Measurements from ENCODE around the gene MB21D2.

The MB21D2 gene

GRCh38 chr3:192890347-192891335 is 27.0 kb downstream of the MB21D2 start:
- DNase-seq (ENCODE audit: low read depth in 2 of 2) = no peak

GRCh38 chr3:192889679-192890078 is 28.0 kb downstream of the MB21D2 start:
- no peak for DNase-seq (ENCODE audit: low read depth in 2 of 2)

GRCh38 chr3:192888190-192888589 is 29.5 kb downstream of the MB21D2 start:
- DNase-seq (ENCODE audit: low read depth in 2 of 2) = no peak

GRCh38 chr3:192887701-192888100 is 30.0 kb downstream of the MB21D2 start:
- no peak for DNase-seq (ENCODE audit: low read depth in 2 of 2)

- DNase-seq (ENCODE audit: low read depth in 2 of 2) = no peak
These were observed 30.6 kb downstream of the MB21D2 start for GRCh38 chr3:192887047-192887446.

- DNase-seq (ENCODE audit: low read depth in 2 of 2) = peak; percentile 54 to 64
These were observed 32.6 kb downstream of the MB21D2 start for GRCh38 chr3:192884777-192885773.

GRCh38 chr3:192883512-192883911 is 34.1 kb downstream of the MB21D2 start:
- no peak for DNase-seq (ENCODE audit: low read depth in 2 of 2)

GRCh38 chr3:192881159-192881786 is 36.4 kb downstream of the MB21D2 start:
- no peak for DNase-seq (ENCODE audit: low read depth in 2 of 2)

GRCh38 chr3:192880313-192880712 is 37.3 kb downstream of the MB21D2 start:
- DNase-seq (ENCODE audit: low read depth in 2 of 2) = no peak

GRCh38 chr3:192879346-192880031 is 38.2 kb downstream of the MB21D2 start:
- DNase-seq (ENCODE audit: low read depth in 2 of 2) = peak; percentile 95 to 96

- DNase-seq (ENCODE audit: low read depth in 2 of 2) = no peak
These were observed 41.6 kb downstream of the MB21D2 start for GRCh38 chr3:192875971-192876565.

- no peak for DNase-seq (ENCODE audit: low read depth in 2 of 2)
These were observed 46.8 kb downstream of the MB21D2 start for GRCh38 chr3:192870822-192871221.

- DNase-seq (ENCODE audit: low read depth in 2 of 2) = no peak
These were observed 48.3 kb downstream of the MB21D2 start for GRCh38 chr3:192869131-192870031.

GRCh38 chr3:192867645-192868044 is 50.0 kb downstream of the MB21D2 start:
- no peak for DNase-seq (ENCODE audit: low read depth in 2 of 2)

- no peak for DNase-seq (ENCODE audit: low read depth in 2 of 2)
These were observed 50.9 kb downstream of the MB21D2 start for GRCh38 chr3:192866804-192867203.

- no peak for DNase-seq (ENCODE audit: low read depth in 2 of 2)
These were observed 52.7 kb downstream of the MB21D2 start for GRCh38 chr3:192864941-192865340.

- no peak for DNase-seq (ENCODE audit: low read depth in 2 of 2)
These were observed 54.6 kb downstream of the MB21D2 start for GRCh38 chr3:192863091-192863420.

GRCh38 chr3:192862408-192863090 is 55.1 kb downstream of the MB21D2 start:
- DNase-seq (ENCODE audit: low read depth in 2 of 2) = no peak

GRCh38 chr3:192861972-192862371 is 55.7 kb downstream of the MB21D2 start:
- DNase-seq (ENCODE audit: low read depth in 2 of 2) = no peak

All from fibroblast of skin of left biceps (primary cell).